Spleen (tissue), 7 donors: Measurements from ENCODE around the gene PTBP3.

Experiments used
- CTCF ChIP-seq, 11 experiments: fragments of 200-600 bp in 7 of 11; fragments of 450-650 bp in 4 of 11; sonication (generic) in 4 of 11; IDR thresholded peaks in 8 of 11; conservative IDR thresholded peaks in 3 of 11; 1 replicate in 7 of 11; 2 replicates in 4 of 11; pipeline versions ENCODE4 v1.4.0 to v1.8.0; 2016 to 2021; ENCODE audit warnings: antibody characterized with exemption in 11 of 11, inconsistent platforms in 4 of 11, mild to moderate bottlenecking in 1 of 11
- POLR2A ChIP-seq, 3 donors: fragments of 450-650 bp; IDR thresholded peaks; one replicate each; pipeline ENCODE4 v1.5.1; 2017; ENCODE audit warnings: antibody characterized with exemption in 3 of 3, mild to moderate bottlenecking in 1 of 3
- donor health status: DM: no; HTN: no; CAD: no; lungs with moderate emphysema.
- donor health status: DM: no; HTN: no; CAD: no.
- donor health status: DM: no; HTN: no; CAD: no.

GRCh38 chr9:112338561-112338960, 5.1 kb upstream of the PTBP3 start:
- no peak for TF ChIP-seq CTCF (IDR thresholded peaks at IDR 0.05 in 8 of 11, conservative IDR thresholded peaks at IDR 0.05 in 3 of 11)
- no peak for TF ChIP-seq POLR2A (IDR thresholded peaks at IDR 0.05)
